GM18526 (cell line): Measurements from ENCODE around the gene ZNF454.

Experiments
- POLR2A ChIP-seq: IDR thresholded peaks from 3 replicates; pipeline ENCODE4 v1.6.1; 2011; ENCODE audit not compliant: insufficient read length; ENCODE audit errors: extremely low read depth

Gene ZNF454

GRCh38 chr5:178940569-178941360 is at the start of gene ZNF454:
ZNF454 (plus strand) TSS chr5:178941198; CDS start chr5:178942792, 1,594 bp downstream.
- no peak for TF ChIP-seq POLR2A

DNA sequence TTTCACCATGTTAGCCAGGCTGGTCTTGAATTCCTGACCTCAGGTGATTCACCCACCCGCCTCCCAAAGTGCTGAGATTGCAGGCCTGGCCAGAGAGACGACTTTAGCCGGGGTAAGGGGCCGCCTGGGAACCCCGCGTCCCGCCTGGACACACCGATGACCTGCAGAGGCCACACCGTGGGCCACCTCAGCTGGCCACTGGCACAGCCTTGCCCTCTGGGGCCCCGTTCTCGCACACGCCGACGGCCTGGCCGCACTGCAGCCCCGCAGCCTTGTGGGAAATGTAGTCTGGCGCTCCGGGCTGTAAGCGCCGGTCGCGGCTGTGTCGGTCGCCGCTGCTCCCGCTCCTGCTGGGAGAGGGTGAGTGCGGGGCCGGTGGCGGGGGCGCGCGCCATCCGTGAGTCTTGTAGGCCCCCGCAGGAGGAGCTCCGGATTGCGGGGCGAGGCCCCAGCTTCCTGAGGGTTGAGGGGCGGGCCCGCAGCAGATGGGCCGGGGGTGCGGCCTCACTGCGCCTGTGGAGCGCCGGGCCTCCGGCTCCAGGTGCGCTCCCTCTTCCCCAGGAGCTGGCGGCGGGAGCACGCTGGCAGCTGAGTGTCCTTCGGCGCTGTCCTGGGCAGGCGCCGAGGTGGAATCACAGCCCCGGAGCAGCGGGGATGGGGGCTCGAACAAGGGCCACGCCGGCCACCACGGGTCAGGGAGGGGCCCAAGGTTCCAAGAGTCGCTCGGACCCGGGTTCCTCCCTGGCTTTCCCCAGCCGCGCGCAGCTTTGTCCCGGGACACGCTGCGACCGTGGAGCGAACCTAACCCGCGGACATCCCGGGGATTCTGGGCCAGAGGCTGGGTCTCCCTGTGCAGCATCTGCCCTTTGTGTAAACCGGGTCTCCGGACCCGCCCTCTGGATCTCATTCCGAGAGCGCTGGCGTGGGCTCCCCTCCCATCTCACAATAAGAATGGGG is 45.1 kb upstream of the ZNF454 start, which contains the start of gene ZFP2:
Gene ZFP2, plus strand, starts transcription at position 299 of the 957 bp plus-strand sequence. CDS start 35,401 bp downstream, outside the sequence.
- no peak for TF ChIP-seq POLR2A

- no peak for TF ChIP-seq POLR2A
Measured at GRCh38 chr5:178899289-178899688, 41.7 kb upstream of the ZNF454 start.

GRCh38 chr5:178902849-178903248 is 38.1 kb upstream of the ZNF454 start:
- TF ChIP-seq POLR2A = no peak

- TF ChIP-seq POLR2A = no peak
Measured at GRCh38 chr5:178931846-178932760, 8.9 kb upstream of the ZNF454 start.

- TF ChIP-seq POLR2A = no peak
Measured at GRCh38 chr5:178941361-178941760, 363 bp downstream of the ZNF454 start.

DNA sequence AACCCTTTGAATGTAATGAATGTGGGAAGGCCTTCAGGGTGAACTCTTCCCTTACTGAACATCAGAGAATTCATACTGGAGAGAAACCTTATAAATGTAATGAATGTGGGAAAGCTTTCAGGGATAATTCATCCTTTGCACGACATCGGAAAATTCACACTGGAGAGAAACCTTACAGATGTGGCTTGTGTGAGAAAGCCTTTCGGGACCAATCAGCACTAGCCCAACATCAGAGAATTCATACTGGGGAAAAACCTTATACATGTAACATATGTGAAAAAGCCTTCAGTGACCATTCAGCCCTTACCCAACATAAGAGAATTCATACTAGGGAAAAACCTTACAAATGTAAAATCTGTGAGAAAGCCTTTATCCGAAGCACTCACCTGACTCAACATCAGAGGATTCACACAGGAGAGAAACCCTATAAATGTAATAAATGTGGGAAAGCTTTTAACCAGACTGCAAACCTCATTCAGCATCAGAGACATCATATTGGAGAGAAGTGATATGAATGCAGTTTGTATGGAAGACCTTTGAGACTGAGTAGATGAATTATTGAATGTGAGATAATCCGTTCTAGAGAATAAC is 24.6 kb downstream of the ZNF454 start:
- TF ChIP-seq POLR2A = no peak

DNA sequence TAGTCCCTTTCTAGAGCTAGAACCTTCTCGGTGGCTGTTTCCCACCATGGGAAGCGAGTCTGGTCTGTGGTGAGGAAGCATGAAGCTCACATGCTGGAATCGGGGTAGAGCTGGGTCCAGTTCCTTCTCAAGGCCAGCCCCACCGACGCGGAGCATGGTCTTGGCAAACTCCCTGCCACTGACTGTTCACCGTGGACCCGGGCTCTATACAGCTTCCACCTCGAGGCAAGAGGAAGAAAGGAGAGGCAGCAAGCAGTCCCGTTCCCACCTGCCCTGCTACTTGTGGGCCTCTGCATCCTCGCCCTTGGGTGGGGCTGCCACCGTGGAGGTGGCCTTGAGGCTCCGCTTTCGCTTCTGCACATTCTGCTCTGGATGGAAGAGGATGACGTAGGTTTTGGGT is 40.4 kb downstream of the ZNF454 start:
- no peak for TF ChIP-seq POLR2A

DNA sequence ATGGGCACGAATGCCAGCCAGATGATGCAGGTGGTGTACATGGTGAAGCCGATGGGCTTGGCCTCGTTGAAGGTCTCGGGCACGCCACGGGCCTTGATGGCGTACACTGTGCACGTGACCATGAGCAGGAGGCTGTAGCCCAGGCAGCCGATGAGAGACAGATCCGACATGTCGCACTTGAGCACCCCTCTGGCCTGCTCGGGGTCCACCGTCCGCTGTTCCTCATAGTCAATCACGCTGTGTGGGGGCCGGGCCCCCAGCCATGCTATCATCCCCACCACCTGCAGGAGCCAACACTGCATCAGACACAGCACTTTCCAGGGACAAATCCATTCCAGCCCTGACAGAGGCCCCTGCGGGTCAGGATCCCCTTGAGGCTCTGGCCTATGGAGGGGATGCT is 41.9 kb downstream of the ZNF454 start:
- no peak for TF ChIP-seq POLR2A

- TF ChIP-seq POLR2A = no peak
Measured at GRCh38 chr5:178983728-178984127, 42.7 kb downstream of the ZNF454 start.

GRCh38 chr5:178984145-178985072 is 43.4 kb downstream of the ZNF454 start:
- TF ChIP-seq POLR2A = no peak

DNA sequence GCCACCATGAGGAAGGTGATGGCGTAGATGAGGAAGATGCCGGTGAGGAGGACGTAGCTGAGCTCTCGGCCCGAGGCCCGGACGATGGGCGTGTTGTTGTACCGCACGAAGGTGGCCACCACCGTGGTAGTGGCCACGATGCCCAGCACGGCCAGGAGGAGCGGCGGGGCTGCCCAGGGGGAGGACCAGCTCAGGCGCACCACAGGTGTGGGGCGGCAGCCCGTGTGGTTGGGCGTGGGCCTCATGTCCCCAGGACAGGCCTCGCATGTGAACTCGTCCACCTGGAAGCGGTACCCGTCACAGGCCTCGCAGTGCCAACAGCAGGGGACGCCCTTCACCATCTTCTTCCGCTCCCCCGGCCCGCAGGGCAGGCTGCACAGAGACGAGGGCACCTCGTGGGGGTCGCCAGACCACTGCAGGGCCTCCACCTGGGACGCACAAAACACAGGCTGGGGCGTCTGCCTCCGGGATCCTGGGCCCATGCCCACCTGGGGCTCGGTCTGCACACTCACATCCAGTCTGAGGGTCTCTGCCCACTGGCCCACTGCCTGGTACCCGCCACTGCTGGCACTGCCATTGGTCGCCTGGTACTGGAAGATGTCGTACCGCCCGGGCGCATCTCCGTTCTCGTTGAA is 45.4 kb downstream of the ZNF454 start:
- no peak for TF ChIP-seq POLR2A
